ENCODE results near the gene CCDC154.
"Not testable (repeated sequence)": the region's sequence is repeated elsewhere in the genome, so short reads cannot be mapped to it uniquely, and the experiment has no call there.

CCDC154 gene

GRCh38 chr16:1444730-1445517 is 568 bp upstream of the CCDC154 start:
- Histone ChIP-seq H3K23ac (ENCODE audit: low read length) (no peak overlapping the region), H3K27me3 (ENCODE audit: insufficient read depth, low read length, poor library complexity) (no peaks in the 10 kb centered on the region), H3K9ac (ENCODE audit: low read length) (no peak overlapping the region), H2AK5ac (ENCODE audit: low read length) (no peak overlapping the region), H3K56ac (ENCODE audit: low read length) (no peak overlapping the region), H2BK5ac (ENCODE audit: low read length) (no peak overlapping the region), H3K4me2 (ENCODE audit: low read length) (no peak overlapping the region), H3K27ac (ENCODE audit: low read depth, low read length) (no peak overlapping the region), H3K79me1 (ENCODE audit: low read length) (no peaks in the 10 kb centered on the region), H3K4me1 (ENCODE audit: control insufficient read depth, low read depth, low read length) (no peaks in the 10 kb centered on the region), H3K36me3 (ENCODE audit: control insufficient read depth, insufficient read depth, low read length) (no peaks in the 10 kb centered on the region), H3K79me2 (ENCODE audit: control insufficient read depth, insufficient read depth, low read length) (no peaks in the 10 kb centered on the region), H3K4me3 (ENCODE audit: low read length) (no peak overlapping the region), H3K4ac (ENCODE audit: low read depth, low read length) (no peak overlapping the region), H4K5ac (ENCODE audit: low read length) (no peak overlapping the region), H2BK120ac (ENCODE audit: low read depth, low read length) (no peak overlapping the region), H4K8ac (ENCODE audit: low read depth, low read length) (no peak overlapping the region), H2BK15ac (replicated peaks; ENCODE audit: low read depth) (no peak overlapping the region), H3K18ac (ENCODE audit: low read length) (no peak overlapping the region)
- no CpG with 5 or more reads among the region's 48 CpGs for WGBS (ENCODE audit: extremely low coverage, insufficient coverage, low lambda C conversion rate)
- no peak for DNase-seq

- Histone ChIP-seq H3K56ac (ENCODE audit: low read length) (no peak overlapping the region), H3K4ac (ENCODE audit: low read depth, low read length) (no peak overlapping the region), H2BK120ac (ENCODE audit: low read depth, low read length) (no peak overlapping the region), H3K79me1 (ENCODE audit: low read length) (no peaks in the 10 kb centered on the region), H2BK5ac (ENCODE audit: low read length) (no peak overlapping the region), H4K5ac (ENCODE audit: low read length) (no peak overlapping the region), H3K4me2 (ENCODE audit: low read length) (no peak overlapping the region), H3K4me3 (ENCODE audit: low read length) (no peak overlapping the region), H3K18ac (ENCODE audit: low read length) (no peak overlapping the region), H3K4me1 (ENCODE audit: control insufficient read depth, low read depth, low read length) (no peaks in the 10 kb centered on the region), H3K27me3 (ENCODE audit: insufficient read depth, low read length, poor library complexity) (no peaks in the 10 kb centered on the region), H2AK5ac (ENCODE audit: low read length) (no peak overlapping the region), H3K79me2 (ENCODE audit: control insufficient read depth, insufficient read depth, low read length) (no peaks in the 10 kb centered on the region), H3K9ac (ENCODE audit: low read length) (no peak overlapping the region), H4K8ac (ENCODE audit: low read depth, low read length) (no peak overlapping the region), H2BK15ac (replicated peaks; ENCODE audit: low read depth) (no peak overlapping the region), H3K36me3 (ENCODE audit: control insufficient read depth, insufficient read depth, low read length) (no peaks in the 10 kb centered on the region), H3K23ac (ENCODE audit: low read length) (no peak overlapping the region), H3K27ac (ENCODE audit: low read depth, low read length) (no peak overlapping the region)
- DNase-seq = no peak
- no CpG with 5 or more reads among the region's 38 CpGs for WGBS (ENCODE audit: extremely low coverage, insufficient coverage, low lambda C conversion rate)
Measured at GRCh38 chr16:1443403-1443973, 868 bp downstream of the CCDC154 start.

GRCh38 chr16:1442697-1443096 is 1.7 kb downstream of the CCDC154 start:
- Histone ChIP-seq H2BK15ac (replicated peaks; ENCODE audit: low read depth) (no peak overlapping the region), H4K5ac (ENCODE audit: low read length) (no peak overlapping the region), H3K27me3 (ENCODE audit: insufficient read depth, low read length, poor library complexity) (no peaks in the 10 kb centered on the region), H3K27ac (ENCODE audit: low read depth, low read length) (no peak overlapping the region), H3K4me2 (ENCODE audit: low read length) (no peak overlapping the region), H3K4ac (ENCODE audit: low read depth, low read length) (no peak overlapping the region), H3K79me2 (ENCODE audit: control insufficient read depth, insufficient read depth, low read length) (no peaks in the 10 kb centered on the region), H2BK120ac (ENCODE audit: low read depth, low read length) (no peak overlapping the region), H3K4me3 (ENCODE audit: low read length) (no peak overlapping the region), H3K23ac (ENCODE audit: low read length) (no peak overlapping the region), H3K36me3 (ENCODE audit: control insufficient read depth, insufficient read depth, low read length) (no peaks in the 10 kb centered on the region), H2AK5ac (ENCODE audit: low read length) (no peak overlapping the region), H4K8ac (ENCODE audit: low read depth, low read length) (no peak overlapping the region), H3K56ac (ENCODE audit: low read length) (no peak overlapping the region), H3K9ac (ENCODE audit: low read length) (no peak overlapping the region), H2BK5ac (ENCODE audit: low read length) (no peak overlapping the region), H3K79me1 (ENCODE audit: low read length) (no peaks in the 10 kb centered on the region), H3K18ac (ENCODE audit: low read length) (no peak overlapping the region), H3K4me1 (ENCODE audit: control insufficient read depth, low read depth, low read length) (no peaks in the 10 kb centered on the region)
- WGBS (ENCODE audit: extremely low coverage, insufficient coverage, low lambda C conversion rate) = no CpG with 5 or more reads among the region's 24 CpGs
- no peak for DNase-seq

- H3K27ac ChIP-seq (ENCODE audit: low read depth, low read length) = no peak overlapping the region
- WGBS (ENCODE audit: extremely low coverage, insufficient coverage, low lambda C conversion rate) = no CpG with 5 or more reads among the region's 22 CpGs
Measured at GRCh38 chr16:1441391-1441829, 2.9 kb downstream of the CCDC154 start.

GRCh38 chr16:1439699-1440074 is 4.7 kb downstream of the CCDC154 start:
- not testable (repeated sequence) for DNase-seq; H2BK120ac ChIP-seq (ENCODE audit: low read depth, low read length); H4K8ac ChIP-seq (ENCODE audit: low read depth, low read length); H3K9ac ChIP-seq (ENCODE audit: low read length); H3K4me3 ChIP-seq (ENCODE audit: low read length); H2BK5ac ChIP-seq (ENCODE audit: low read length); H3K27ac ChIP-seq (ENCODE audit: low read depth, low read length); H3K79me1 ChIP-seq (ENCODE audit: low read length); H3K56ac ChIP-seq (ENCODE audit: low read length); H3K4ac ChIP-seq (ENCODE audit: low read depth, low read length); H3K36me3 ChIP-seq (ENCODE audit: control insufficient read depth, insufficient read depth, low read length); H3K4me2 ChIP-seq (ENCODE audit: low read length); H2BK15ac ChIP-seq (replicated peaks; ENCODE audit: low read depth); H3K27me3 ChIP-seq (ENCODE audit: insufficient read depth, low read length, poor library complexity); H4K5ac ChIP-seq (ENCODE audit: low read length); H3K79me2 ChIP-seq (ENCODE audit: control insufficient read depth, insufficient read depth, low read length); H2AK5ac ChIP-seq (ENCODE audit: low read length); H3K4me1 ChIP-seq (ENCODE audit: control insufficient read depth, low read depth, low read length); H3K18ac ChIP-seq (ENCODE audit: low read length); H3K23ac ChIP-seq (ENCODE audit: low read length)
- WGBS (ENCODE audit: extremely low coverage, insufficient coverage, low lambda C conversion rate) = no CpG with 5 or more reads among the region's 4 CpGs

More at GRCh38 chr16:1441391-1441829, 2.9 kb downstream of the CCDC154 start:
- Histone ChIP-seq H3K4ac (ENCODE audit: low read depth, low read length) (no peak overlapping the region), H2BK5ac (ENCODE audit: low read length) (no peak overlapping the region), H3K18ac (ENCODE audit: low read length) (no peak overlapping the region), H3K79me2 (ENCODE audit: control insufficient read depth, insufficient read depth, low read length) (no peaks in the 10 kb centered on the region), H3K4me3 (ENCODE audit: low read length) (no peak overlapping the region), H3K79me1 (ENCODE audit: low read length) (no peaks in the 10 kb centered on the region), H2AK5ac (ENCODE audit: low read length) (no peak overlapping the region), H4K8ac (ENCODE audit: low read depth, low read length) (no peak overlapping the region), H3K4me2 (ENCODE audit: low read length) (no peak overlapping the region), H2BK15ac (replicated peaks; ENCODE audit: low read depth) (no peak overlapping the region), H3K27me3 (ENCODE audit: insufficient read depth, low read length, poor library complexity) (no peaks in the 10 kb centered on the region), H3K4me1 (ENCODE audit: control insufficient read depth, low read depth, low read length) (no peaks in the 10 kb centered on the region), H3K36me3 (ENCODE audit: control insufficient read depth, insufficient read depth, low read length) (no peaks in the 10 kb centered on the region), H3K23ac (ENCODE audit: low read length) (no peak overlapping the region), H4K5ac (ENCODE audit: low read length) (no peak overlapping the region), H2BK120ac (ENCODE audit: low read depth, low read length) (no peak overlapping the region), H3K9ac (ENCODE audit: low read length) (no peak overlapping the region), H3K56ac (ENCODE audit: low read length) (no peak overlapping the region)
- DNase-seq = no peak
